OCI-LY3 (cell line): Measurements from ENCODE around the gene MEMO1.

Experiments used
- EZH2phosphoT487 ChIP-seq: fragments of 200-600 bp; shearing (Covaris generic); IDR thresholded peaks from 2 replicates; pipeline ENCODE4 v1.6.1; 2018; ENCODE audit warnings: antibody characterized with exemption, mixed run types, low read depth
- TF ChIP-seq, protein P1 (sequence below): fragments of 200-600, 300-600 bp; sonication (generic); IDR thresholded peaks from 2 replicates; pipeline ENCODE4 v1.5.1; 2014; ENCODE audit warnings: antibody characterized with exemption, low read length, low read depth

DNA sequence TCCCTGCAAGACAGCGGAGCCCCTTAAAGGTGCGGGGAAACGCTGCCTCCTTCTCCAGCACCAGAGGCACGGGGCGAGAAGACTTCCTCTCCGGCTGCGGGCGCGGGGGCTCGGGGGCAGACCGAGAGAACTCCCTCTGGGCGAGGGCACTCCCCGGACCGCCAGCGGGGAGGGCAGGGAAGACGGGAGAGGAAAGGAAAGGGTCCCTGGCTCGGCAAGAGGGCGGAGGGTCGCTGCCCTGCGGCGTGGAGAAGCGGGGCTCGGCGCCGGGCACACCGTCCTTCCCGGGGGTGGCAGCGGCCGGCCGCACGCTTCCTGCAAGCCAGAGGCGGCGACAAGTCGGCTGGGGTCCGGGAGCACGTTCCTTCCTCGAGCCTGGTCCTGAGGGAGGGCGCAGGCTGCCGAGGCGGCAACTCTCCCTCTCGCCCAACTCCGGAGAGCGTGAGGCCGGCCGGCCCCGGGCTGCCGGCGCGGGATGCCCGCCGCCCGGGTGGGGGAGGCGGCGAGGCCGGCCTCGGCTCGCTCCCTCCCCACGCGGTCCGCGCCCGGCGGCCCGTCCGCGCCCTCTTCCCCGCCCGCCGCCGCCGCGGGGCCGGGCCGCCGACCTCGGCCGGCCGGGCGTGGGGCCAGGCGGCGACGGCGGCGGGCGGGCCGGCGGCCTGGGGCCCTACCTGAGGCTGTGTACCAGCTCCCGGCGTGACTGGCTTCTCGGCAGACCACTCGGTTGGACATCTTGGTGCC is 1.1 kb downstream of the MEMO1 start:
- TF ChIP-seq, protein P1, sequence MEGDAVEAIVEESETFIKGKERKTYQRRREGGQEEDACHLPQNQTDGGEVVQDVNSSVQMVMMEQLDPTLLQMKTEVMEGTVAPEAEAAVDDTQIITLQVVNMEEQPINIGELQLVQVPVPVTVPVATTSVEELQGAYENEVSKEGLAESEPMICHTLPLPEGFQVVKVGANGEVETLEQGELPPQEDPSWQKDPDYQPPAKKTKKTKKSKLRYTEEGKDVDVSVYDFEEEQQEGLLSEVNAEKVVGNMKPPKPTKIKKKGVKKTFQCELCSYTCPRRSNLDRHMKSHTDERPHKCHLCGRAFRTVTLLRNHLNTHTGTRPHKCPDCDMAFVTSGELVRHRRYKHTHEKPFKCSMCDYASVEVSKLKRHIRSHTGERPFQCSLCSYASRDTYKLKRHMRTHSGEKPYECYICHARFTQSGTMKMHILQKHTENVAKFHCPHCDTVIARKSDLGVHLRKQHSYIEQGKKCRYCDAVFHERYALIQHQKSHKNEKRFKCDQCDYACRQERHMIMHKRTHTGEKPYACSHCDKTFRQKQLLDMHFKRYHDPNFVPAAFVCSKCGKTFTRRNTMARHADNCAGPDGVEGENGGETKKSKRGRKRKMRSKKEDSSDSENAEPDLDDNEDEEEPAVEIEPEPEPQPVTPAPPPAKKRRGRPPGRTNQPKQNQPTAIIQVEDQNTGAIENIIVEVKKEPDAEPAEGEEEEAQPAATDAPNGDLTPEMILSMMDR: no peak
- TF ChIP-seq EZH2phosphoT487: no peak
